Adrenal gland (tissue), 5 donors: ENCODE data around the gene NPPC.

Experiments
- POLR2A ChIP-seq, 2 donors: fragments of 450-650 bp; IDR thresholded peaks; one replicate each; pipeline ENCODE4 v1.6.1; 2017; ENCODE audit warnings: antibody characterized with exemption in 2 of 2, mild to moderate bottlenecking in 2 of 2, moderate library complexity in 1 of 2
- TF ChIP-seq, protein P1 (sequence below), 6 experiments: fragments of 450-650 bp in 4 of 6; fragments of 200-600 bp in 2 of 6; sonication (generic) in 1 of 6; IDR thresholded peaks; 1 replicate in 5 of 6; 2 replicates in 1 of 6; pipeline versions ENCODE4 v1.5.1 to v1.8.0; 2016 to 2021; ENCODE audit warnings: antibody characterized with exemption in 6 of 6, mild to moderate bottlenecking in 2 of 6, moderate library complexity in 1 of 6
- donor health status: DM: no; HTN: no; CAD: no.

DNA sequence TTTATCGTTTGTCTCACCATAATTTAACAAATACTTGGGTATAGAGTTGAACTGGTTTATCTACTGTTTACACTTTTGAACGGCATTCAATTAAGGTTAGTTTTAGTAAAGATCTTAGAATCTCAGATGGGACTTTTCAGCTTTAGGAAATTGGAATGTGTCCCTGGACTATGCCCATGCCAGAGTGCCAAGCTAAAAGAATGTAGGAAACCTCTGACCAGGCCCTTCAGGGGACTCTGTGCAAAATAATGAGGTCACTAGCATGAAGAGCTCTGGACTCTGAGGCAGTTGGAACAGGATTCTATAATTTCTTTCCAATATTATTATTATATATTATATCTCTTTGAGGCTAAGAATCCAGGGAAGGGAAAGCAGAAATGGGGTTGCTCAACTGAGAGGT, 48.8 kb upstream of the NPPC start:
- TF ChIP-seq, protein P1, sequence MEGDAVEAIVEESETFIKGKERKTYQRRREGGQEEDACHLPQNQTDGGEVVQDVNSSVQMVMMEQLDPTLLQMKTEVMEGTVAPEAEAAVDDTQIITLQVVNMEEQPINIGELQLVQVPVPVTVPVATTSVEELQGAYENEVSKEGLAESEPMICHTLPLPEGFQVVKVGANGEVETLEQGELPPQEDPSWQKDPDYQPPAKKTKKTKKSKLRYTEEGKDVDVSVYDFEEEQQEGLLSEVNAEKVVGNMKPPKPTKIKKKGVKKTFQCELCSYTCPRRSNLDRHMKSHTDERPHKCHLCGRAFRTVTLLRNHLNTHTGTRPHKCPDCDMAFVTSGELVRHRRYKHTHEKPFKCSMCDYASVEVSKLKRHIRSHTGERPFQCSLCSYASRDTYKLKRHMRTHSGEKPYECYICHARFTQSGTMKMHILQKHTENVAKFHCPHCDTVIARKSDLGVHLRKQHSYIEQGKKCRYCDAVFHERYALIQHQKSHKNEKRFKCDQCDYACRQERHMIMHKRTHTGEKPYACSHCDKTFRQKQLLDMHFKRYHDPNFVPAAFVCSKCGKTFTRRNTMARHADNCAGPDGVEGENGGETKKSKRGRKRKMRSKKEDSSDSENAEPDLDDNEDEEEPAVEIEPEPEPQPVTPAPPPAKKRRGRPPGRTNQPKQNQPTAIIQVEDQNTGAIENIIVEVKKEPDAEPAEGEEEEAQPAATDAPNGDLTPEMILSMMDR (IDR thresholded peaks at IDR 0.05) = no peak
- no peak for TF ChIP-seq POLR2A (IDR thresholded peaks at IDR 0.05)
